MCF 10A (cell line): ENCODE measurements around the gene DIP2A. TPM values are rescaled to one million over a fixed set of nuclear protein-coding genes. Genes with fewer than 3 reads are reported as not detected.

Experiments used
- BruUV-seq: library from RNA; stranded (reverse); fragments of 400-500 nt; replicated peaks from 2 replicates; lab custom pipeline; 2021; lab: Mats Ljungman, UMichigan
- CTCF ChIA-PET: fragments of 300-600 bp; sonication (Branson Sonifier 250); formaldehyde crosslinking; extraction: SDS; loops from one replicate; lab custom pipeline; 2021; ENCODE audit warnings: antibody characterized with exemption, inconsistent platforms; lab: Yijun Ruan, JAX
- POLR2A ChIA-PET: fragments of 300-600, 350-650 bp; sonication (Branson Sonifier 250); formaldehyde crosslinking; extraction: SDS; loops from one replicate; lab custom pipeline; 2020; ENCODE audit warnings: antibody characterized with exemption, inconsistent platforms; lab: Yijun Ruan, JAX
- DNase-seq: peaks from one replicate; pipeline ENCODE4 v3.0.0-alpha.2; 2018; ENCODE audit not compliant: unreplicated experiment
- H3K27ac Mint-ChIP-seq: one replicate; pipeline ENCODE4 v1.8.0; 2022; ENCODE audit warnings: mild to moderate bottlenecking, low read depth, mixed read lengths; ENCODE audit not compliant: unreplicated experiment
- H3K27me3 Mint-ChIP-seq: one replicate; pipeline ENCODE4 v1.8.0; 2022; ENCODE audit warnings: mixed read lengths; ENCODE audit not compliant: insufficient read depth, unreplicated experiment
- H3K36me3 Mint-ChIP-seq: one replicate; pipeline ENCODE4 v1.8.0; 2022; ENCODE audit warnings: mild to moderate bottlenecking, moderate library complexity, mixed read lengths; ENCODE audit not compliant: insufficient read depth, unreplicated experiment
- H3K4me1 Mint-ChIP-seq: one replicate; pipeline ENCODE4 v1.8.0; 2022; ENCODE audit warnings: mixed read lengths; ENCODE audit not compliant: insufficient read depth, unreplicated experiment
- H3K4me3 Mint-ChIP-seq: one replicate; pipeline ENCODE4 v1.8.0; 2022; ENCODE audit warnings: mild to moderate bottlenecking, moderate library complexity, mixed read lengths; ENCODE audit not compliant: unreplicated experiment
- H3K9me3 Mint-ChIP-seq: one replicate; pipeline ENCODE4 v1.8.0; 2022; ENCODE audit warnings: mixed read lengths; ENCODE audit not compliant: unreplicated experiment
- CTCF ChIP-seq: fragments of 200-600 bp; IDR thresholded peaks from one replicate; pipeline ENCODE4 v1.8.0; 2022; ENCODE audit warnings: antibody characterized with exemption, mild to moderate bottlenecking; ENCODE audit not compliant: unreplicated experiment
- intact Hi-C: fragments of 100-400 bp; cut with micrococcal nuclease; formaldehyde crosslinking; loops from 2 replicates; pipeline ENCODE4 v1.14.1; 2022
- total RNA-seq: library from RNA; stranded (reverse); gene quantifications from 2 replicates; pipeline ENCODE4 v1.2.3, GENCODE V29; 2022

Gene DIP2A
- total RNA-seq, 1 experiment from 2014 or later = 39.6 TPM

GRCh38 chr21:46486481-46487126 lies 27.9 kb downstream of the DIP2A start:
- Mint-ChIP-seq H3K27ac (no peak overlapping the region), H3K4me3 (no peak overlapping the region), H3K36me3 (peaks cover 47% of the 10 kb centered on the region), H3K27me3 (no peaks in the 10 kb centered on the region), H3K4me1 (peaks cover 9% of the 10 kb centered on the region), H3K9me3 (no peaks in the 10 kb centered on the region)
- intact Hi-C loops = no loop called here
- no TSS peak for BruUV-seq
- DNase-seq = no peak
- TF ChIP-seq CTCF = no peak
- ChIA-PET POLR2A (interaction anchor here (0.7 to 1.2 kb wide), 2 partner anchors 14 to 35 kb away, joined by 3 to 4 read pairs; no protein-coding TSS in a partner anchor), CTCF (no interaction called here)

GRCh38 chr21:46489162-46489663 lies 30.5 kb downstream of the DIP2A start:
- Mint-ChIP-seq H3K9me3 (no peaks in the 10 kb centered on the region), H3K36me3 (peaks cover 61% of the 10 kb centered on the region), H3K27ac (no peak overlapping the region), H3K4me3 (no peak overlapping the region), H3K4me1 (no peaks in the 10 kb centered on the region), H3K27me3 (no peaks in the 10 kb centered on the region)
- no peak for TF ChIP-seq CTCF
- DNase-seq = no peak
- ChIA-PET POLR2A (no interaction called here), CTCF (no interaction called here)
- intact Hi-C loops = no loop called here
- BruUV-seq = no TSS peak

GRCh38 chr21:46489800-46490199 lies 31.1 kb downstream of the DIP2A start:
- Mint-ChIP-seq H3K9me3 (no peaks in the 10 kb centered on the region), H3K27ac (no peak overlapping the region), H3K4me1 (no peaks in the 10 kb centered on the region), H3K36me3 (peaks cover 56% of the 10 kb centered on the region), H3K4me3 (no peak overlapping the region), H3K27me3 (no peaks in the 10 kb centered on the region)
- DNase-seq = no peak
- TF ChIP-seq CTCF = no peak
- CTCF ChIA-PET = interaction anchor here (0.6 to 1.1 kb wide), 2 partner anchors 112 to 130 kb away, joined by 3 read pairs; no protein-coding TSS in a partner anchor
- POLR2A ChIA-PET = no interaction called here
- BruUV-seq = no TSS peak
- intact Hi-C loops = no loop called here

- no TSS peak for BruUV-seq
- ChIA-PET CTCF (interaction anchor here (0.6 kb wide), 1 partner anchor 17 kb away, joined by 3 read pairs; no protein-coding TSS in a partner anchor), POLR2A (interaction anchor here (0.8 to 1.2 kb wide), 3 partner anchors 9 to 34 kb away, joined by 3 to 4 read pairs (median 3); no protein-coding TSS in a partner anchor)
- TF ChIP-seq CTCF = no peak
- Mint-ChIP-seq H3K27ac (no peak overlapping the region), H3K4me3 (no peak overlapping the region), H3K4me1 (no peaks in the 10 kb centered on the region), H3K36me3 (peaks cover 45% of the 10 kb centered on the region), H3K9me3 (no peaks in the 10 kb centered on the region), H3K27me3 (no peaks in the 10 kb centered on the region)
- DNase-seq = no peak
- intact Hi-C loops = no loop called here
Observed at GRCh38 chr21:46491553-46491952, 32.9 kb downstream of the DIP2A start.
